Measurements from ENCODE around the gene GRAMD2B. TPM values are rescaled to one million over a fixed set of nuclear protein-coding genes. Genes with fewer than 3 reads are reported as not detected.

GRAMD2B gene
- polyA plus RNA-seq, 1 donor: 54.2 TPM

GRCh38 chr5:126410623-126411022 is 12.6 kb upstream of the GRAMD2B start:
- DNase-seq: no peak
- Histone ChIP-seq H3K36me3 (ENCODE audit: control insufficient read depth, insufficient read depth, low read length) (no peaks in the 10 kb centered on the region), H3K4me1 (ENCODE audit: control insufficient read depth, insufficient read depth, low read length) (no peaks in the 10 kb centered on the region), H3K27ac (ENCODE audit: low read length) (no peak overlapping the region), H3K4me3 (ENCODE audit: low read length) (no peak overlapping the region), H3K9me3 (ENCODE audit: control insufficient read depth, low read depth, low read length) (peaks cover 9% of the 10 kb centered on the region), H3K27me3 (ENCODE audit: control insufficient read depth, insufficient read depth, low read length) (no peaks in the 10 kb centered on the region)
- no CpG with 5 or more reads among the region's 2 CpGs for WGBS (ENCODE audit: insufficient coverage, low lambda C conversion rate)

GRCh38 chr5:126413856-126414255 is 9.4 kb upstream of the GRAMD2B start:
- WGBS (ENCODE audit: insufficient coverage, low lambda C conversion rate): 100% methylated on average over 1 of the region's 3 CpGs
- H3K4me3 ChIP-seq (ENCODE audit: low read length): no peak overlapping the region
- H3K27me3 ChIP-seq (ENCODE audit: control insufficient read depth, insufficient read depth, low read length): no peaks in the 10 kb centered on the region
- peaks cover 9% of the 10 kb centered on the region for H3K9me3 ChIP-seq (ENCODE audit: control insufficient read depth, low read depth, low read length)
- no peak overlapping the region for H3K27ac ChIP-seq (ENCODE audit: low read length)
- no peak for DNase-seq
- no peaks in the 10 kb centered on the region for H3K4me1 ChIP-seq (ENCODE audit: control insufficient read depth, insufficient read depth, low read length)
- peaks cover 3% of the 10 kb centered on the region for H3K36me3 ChIP-seq (ENCODE audit: control insufficient read depth, insufficient read depth, low read length)

- Histone ChIP-seq H3K27ac (ENCODE audit: low read length) (no peak overlapping the region), H3K27me3 (ENCODE audit: control insufficient read depth, insufficient read depth, low read length) (no peaks in the 10 kb centered on the region), H3K36me3 (ENCODE audit: control insufficient read depth, insufficient read depth, low read length) (peaks cover 3% of the 10 kb centered on the region), H3K9me3 (ENCODE audit: control insufficient read depth, low read depth, low read length) (peaks cover 9% of the 10 kb centered on the region), H3K4me1 (ENCODE audit: control insufficient read depth, insufficient read depth, low read length) (no peaks in the 10 kb centered on the region), H3K4me3 (ENCODE audit: low read length) (no peak overlapping the region)
- WGBS (ENCODE audit: insufficient coverage, low lambda C conversion rate): no CpG with 5 or more reads among the region's 1 CpG
- DNase-seq: peak in 1 of 2 donors; percentile 27
Measured at GRCh38 chr5:126414874-126415502, 8.2 kb upstream of the GRAMD2B start.

- peaks cover 6% of the 10 kb centered on the region for H3K9me3 ChIP-seq (ENCODE audit: control insufficient read depth, low read depth, low read length)
- H3K4me1 ChIP-seq (ENCODE audit: control insufficient read depth, insufficient read depth, low read length): no peaks in the 10 kb centered on the region
- H3K36me3 ChIP-seq (ENCODE audit: control insufficient read depth, insufficient read depth, low read length): peaks cover 3% of the 10 kb centered on the region
- DNase-seq: no peak
- no peak overlapping the region for H3K27ac ChIP-seq (ENCODE audit: low read length)
- H3K27me3 ChIP-seq (ENCODE audit: control insufficient read depth, insufficient read depth, low read length): no peaks in the 10 kb centered on the region
- WGBS (ENCODE audit: insufficient coverage, low lambda C conversion rate): 100% methylated on average over 2 of the region's 4 CpGs
- H3K4me3 ChIP-seq (ENCODE audit: low read length): no peak overlapping the region
Measured at GRCh38 chr5:126415789-126416188, 7.4 kb upstream of the GRAMD2B start.

GRCh38 chr5:126416266-126416925 is 6.8 kb upstream of the GRAMD2B start:
- Histone ChIP-seq H3K9me3 (ENCODE audit: control insufficient read depth, low read depth, low read length) (peaks cover under 1% of the 10 kb centered on the region), H3K27ac (ENCODE audit: low read length) (no peak overlapping the region), H3K36me3 (ENCODE audit: control insufficient read depth, insufficient read depth, low read length) (peaks cover 3% of the 10 kb centered on the region), H3K27me3 (ENCODE audit: control insufficient read depth, insufficient read depth, low read length) (no peaks in the 10 kb centered on the region), H3K4me1 (ENCODE audit: control insufficient read depth, insufficient read depth, low read length) (no peaks in the 10 kb centered on the region), H3K4me3 (ENCODE audit: low read length) (no peak overlapping the region)
- 100% methylated on average over 1 of the region's 4 CpGs for WGBS (ENCODE audit: insufficient coverage, low lambda C conversion rate)
- no peak for DNase-seq

GRCh38 chr5:126417178-126417577 is 6.0 kb upstream of the GRAMD2B start:
- no CpG with 5 or more reads among the region's 2 CpGs for WGBS (ENCODE audit: insufficient coverage, low lambda C conversion rate)
- Histone ChIP-seq H3K27ac (ENCODE audit: low read length) (no peak overlapping the region), H3K9me3 (ENCODE audit: control insufficient read depth, low read depth, low read length) (no peaks in the 10 kb centered on the region), H3K27me3 (ENCODE audit: control insufficient read depth, insufficient read depth, low read length) (no peaks in the 10 kb centered on the region), H3K36me3 (ENCODE audit: control insufficient read depth, insufficient read depth, low read length) (peaks cover 3% of the 10 kb centered on the region), H3K4me1 (ENCODE audit: control insufficient read depth, insufficient read depth, low read length) (no peaks in the 10 kb centered on the region), H3K4me3 (ENCODE audit: low read length) (no peak overlapping the region)
- DNase-seq: no peak

GRCh38 chr5:126419102-126419501 is 4.1 kb upstream of the GRAMD2B start:
- H3K27ac ChIP-seq (ENCODE audit: low read length): no peak overlapping the region
- DNase-seq: no peak
- no peaks in the 10 kb centered on the region for H3K27me3 ChIP-seq (ENCODE audit: control insufficient read depth, insufficient read depth, low read length)
- H3K4me1 ChIP-seq (ENCODE audit: control insufficient read depth, insufficient read depth, low read length): no peaks in the 10 kb centered on the region
- no CpG with 5 or more reads among the region's 5 CpGs for WGBS (ENCODE audit: insufficient coverage, low lambda C conversion rate)
- H3K4me3 ChIP-seq (ENCODE audit: low read length): no peak overlapping the region
- H3K36me3 ChIP-seq (ENCODE audit: control insufficient read depth, insufficient read depth, low read length): peaks cover 3% of the 10 kb centered on the region
- H3K9me3 ChIP-seq (ENCODE audit: control insufficient read depth, low read depth, low read length): no peaks in the 10 kb centered on the region

GRCh38 chr5:126428421-126428820 is 5.2 kb downstream of the GRAMD2B start:
- no peak overlapping the region for H3K27ac ChIP-seq (ENCODE audit: low read length)
- H3K9me3 ChIP-seq (ENCODE audit: control insufficient read depth, low read depth, low read length): no peaks in the 10 kb centered on the region
- WGBS (ENCODE audit: insufficient coverage, low lambda C conversion rate): 100% methylated on average over 2 of the region's 2 CpGs
- no peak overlapping the region for H3K4me3 ChIP-seq (ENCODE audit: low read length)
- no peak for DNase-seq
- H3K27me3 ChIP-seq (ENCODE audit: control insufficient read depth, insufficient read depth, low read length): no peaks in the 10 kb centered on the region
- H3K36me3 ChIP-seq (ENCODE audit: control insufficient read depth, insufficient read depth, low read length): peaks cover 5% of the 10 kb centered on the region
- no peaks in the 10 kb centered on the region for H3K4me1 ChIP-seq (ENCODE audit: control insufficient read depth, insufficient read depth, low read length)

GRCh38 chr5:126430631-126431030 is 7.4 kb downstream of the GRAMD2B start:
- Histone ChIP-seq H3K9me3 (ENCODE audit: control insufficient read depth, low read depth, low read length) (no peaks in the 10 kb centered on the region), H3K4me3 (ENCODE audit: low read length) (no peak overlapping the region), H3K27ac (ENCODE audit: low read length) (no peak overlapping the region), H3K36me3 (ENCODE audit: control insufficient read depth, insufficient read depth, low read length) (peaks cover 5% of the 10 kb centered on the region), H3K4me1 (ENCODE audit: control insufficient read depth, insufficient read depth, low read length) (no peaks in the 10 kb centered on the region), H3K27me3 (ENCODE audit: control insufficient read depth, insufficient read depth, low read length) (no peaks in the 10 kb centered on the region)
- DNase-seq: no peak

- Histone ChIP-seq H3K27me3 (ENCODE audit: control insufficient read depth, insufficient read depth, low read length) (no peaks in the 10 kb centered on the region), H3K4me3 (ENCODE audit: low read length) (no peak overlapping the region), H3K4me1 (ENCODE audit: control insufficient read depth, insufficient read depth, low read length) (no peaks in the 10 kb centered on the region), H3K27ac (ENCODE audit: low read length) (no peak overlapping the region), H3K9me3 (ENCODE audit: control insufficient read depth, low read depth, low read length) (no peaks in the 10 kb centered on the region), H3K36me3 (ENCODE audit: control insufficient read depth, insufficient read depth, low read length) (peaks cover 17% of the 10 kb centered on the region)
- no peak for DNase-seq
Measured at GRCh38 chr5:126433701-126434100, 10.5 kb downstream of the GRAMD2B start.

GRCh38 chr5:126435261-126435660 is 12.1 kb downstream of the GRAMD2B start:
- no CpG with 5 or more reads among the region's 8 CpGs for WGBS (ENCODE audit: insufficient coverage, low lambda C conversion rate)
- Histone ChIP-seq H3K4me3 (ENCODE audit: low read length) (no peak overlapping the region), H3K27ac (ENCODE audit: low read length) (no peak overlapping the region)

More at GRCh38 chr5:126435261-126435660, 12.1 kb downstream of the GRAMD2B start:
- no peaks in the 10 kb centered on the region for H3K27me3 ChIP-seq (ENCODE audit: control insufficient read depth, insufficient read depth, low read length)
- no peak for DNase-seq
- peaks cover 25% of the 10 kb centered on the region for H3K36me3 ChIP-seq (ENCODE audit: control insufficient read depth, insufficient read depth, low read length)
- H3K4me1 ChIP-seq (ENCODE audit: control insufficient read depth, insufficient read depth, low read length): no peaks in the 10 kb centered on the region
- H3K9me3 ChIP-seq (ENCODE audit: control insufficient read depth, low read depth, low read length): no peaks in the 10 kb centered on the region

Data from large intestine (tissue), 3 donors.